Effector CD8-positive, alpha-beta T cell (primary cell): Measurements from ENCODE around the gene AGA.

Experiments used
- DNase-seq: peaks from one replicate; lab custom pipeline; 2025; lab: John Stamatoyannopoulos, UW
- total RNA-seq, 4 experiments: gene quantifications; one replicate each; lab custom pipeline; 2026; lab: John Stamatoyannopoulos, UW

The AGA gene
- total RNA-seq: 23.8 to 29.0 (median 26.6) reads per million in 4 experiments

- DNase-seq: peak; percentile 92
Measured at GRCh38 chr4:177441803-177442622, at the start of gene AGA. AGA (minus strand) TSS chr4:177442437; CDS start chr4:177442375, 62 bp downstream.

- DNase-seq: no peak
Measured at GRCh38 chr4:177492022-177492421, 49.8 kb upstream of the AGA start.

GRCh38 chr4:177490769-177491168, 48.5 kb upstream of the AGA start:
- DNase-seq: no peak

GRCh38 chr4:177489471-177490246, 47.4 kb upstream of the AGA start:
- DNase-seq: no peak

- no peak for DNase-seq
Measured at GRCh38 chr4:177487977-177488376, 45.7 kb upstream of the AGA start.

GRCh38 chr4:177485528-177485927, 43.3 kb upstream of the AGA start:
- DNase-seq: no peak

GRCh38 chr4:177484613-177485021, 42.4 kb upstream of the AGA start:
- no peak for DNase-seq

GRCh38 chr4:177483760-177484159, 41.5 kb upstream of the AGA start:
- no peak for DNase-seq

- DNase-seq: no peak
Measured at GRCh38 chr4:177483271-177483670, 41.0 kb upstream of the AGA start.

GRCh38 chr4:177482367-177482766, 40.1 kb upstream of the AGA start:
- DNase-seq: no peak

GRCh38 chr4:177480795-177481194, 38.6 kb upstream of the AGA start:
- no peak for DNase-seq

GRCh38 chr4:177479063-177479462, 36.8 kb upstream of the AGA start:
- no peak for DNase-seq

GRCh38 chr4:177478496-177478895, 36.3 kb upstream of the AGA start:
- no peak for DNase-seq

- DNase-seq: no peak
Measured at GRCh38 chr4:177473991-177474390, 31.8 kb upstream of the AGA start.

GRCh38 chr4:177464026-177464425, 21.8 kb upstream of the AGA start:
- no peak for DNase-seq

GRCh38 chr4:177461606-177462005, 19.4 kb upstream of the AGA start:
- no peak for DNase-seq

GRCh38 chr4:177460460-177460859, 18.2 kb upstream of the AGA start:
- no peak for DNase-seq

GRCh38 chr4:177455561-177455970, 13.3 kb upstream of the AGA start:
- DNase-seq: no peak

- no peak for DNase-seq
Measured at GRCh38 chr4:177453116-177453515, 10.9 kb upstream of the AGA start.

GRCh38 chr4:177451108-177451500, 8.9 kb upstream of the AGA start:
- no peak for DNase-seq

- DNase-seq: no peak
Measured at GRCh38 chr4:177450426-177451107, 8.3 kb upstream of the AGA start.

- DNase-seq: no peak
Measured at GRCh38 chr4:177448850-177449249, 6.6 kb upstream of the AGA start.
